Fibroblast of lung (primary cell): ENCODE results near the gene PTDSS2.

Experiments used
- EZH2 ChIP-seq: IDR thresholded peaks from 2 replicates; pipeline ENCODE4 v1.5.1; 2012; ENCODE audit warnings: low read length, control low read depth, mild to moderate bottlenecking; ENCODE audit errors: missing control alignments
- TF ChIP-seq, protein P1 (sequence below), 2 donors: IDR thresholded peaks in 1 of 2; conservative IDR thresholded peaks in 1 of 2; 1 replicate in 1 of 2; 2 replicates in 1 of 2; pipeline ENCODE4 v1.5.1; 2011 to 2012; ENCODE audit warnings: low read length in 2 of 2, control low read depth in 1 of 2, inconsistent platforms in 1 of 2, low read depth in 1 of 2, mild to moderate bottlenecking in 1 of 2

DNA sequence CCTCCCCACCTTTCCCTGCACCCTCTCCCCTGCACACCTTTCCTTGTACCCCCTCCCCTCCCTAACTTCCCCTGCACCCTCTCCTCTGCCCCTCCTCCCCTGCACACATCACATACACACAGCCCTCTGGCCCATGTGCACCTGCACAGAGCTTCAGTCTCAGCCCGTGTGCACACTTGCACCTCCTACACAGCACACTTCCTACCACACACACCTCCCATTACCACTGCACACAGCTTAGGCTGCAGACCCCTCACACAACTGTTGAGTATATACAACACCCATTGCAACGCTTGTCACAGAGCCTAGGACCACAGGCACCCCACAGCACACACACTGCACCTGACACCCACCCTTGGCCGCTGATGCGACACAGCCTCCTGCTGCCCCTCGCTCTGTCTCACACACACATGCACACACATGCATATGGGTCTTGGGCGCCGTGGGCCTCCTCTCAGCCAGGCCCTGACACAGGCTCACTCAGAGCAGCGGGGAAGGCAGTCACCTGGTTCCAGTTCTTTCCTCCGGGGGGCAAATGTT, 35.7 kb upstream of the PTDSS2 start:
- TF ChIP-seq, protein P1, sequence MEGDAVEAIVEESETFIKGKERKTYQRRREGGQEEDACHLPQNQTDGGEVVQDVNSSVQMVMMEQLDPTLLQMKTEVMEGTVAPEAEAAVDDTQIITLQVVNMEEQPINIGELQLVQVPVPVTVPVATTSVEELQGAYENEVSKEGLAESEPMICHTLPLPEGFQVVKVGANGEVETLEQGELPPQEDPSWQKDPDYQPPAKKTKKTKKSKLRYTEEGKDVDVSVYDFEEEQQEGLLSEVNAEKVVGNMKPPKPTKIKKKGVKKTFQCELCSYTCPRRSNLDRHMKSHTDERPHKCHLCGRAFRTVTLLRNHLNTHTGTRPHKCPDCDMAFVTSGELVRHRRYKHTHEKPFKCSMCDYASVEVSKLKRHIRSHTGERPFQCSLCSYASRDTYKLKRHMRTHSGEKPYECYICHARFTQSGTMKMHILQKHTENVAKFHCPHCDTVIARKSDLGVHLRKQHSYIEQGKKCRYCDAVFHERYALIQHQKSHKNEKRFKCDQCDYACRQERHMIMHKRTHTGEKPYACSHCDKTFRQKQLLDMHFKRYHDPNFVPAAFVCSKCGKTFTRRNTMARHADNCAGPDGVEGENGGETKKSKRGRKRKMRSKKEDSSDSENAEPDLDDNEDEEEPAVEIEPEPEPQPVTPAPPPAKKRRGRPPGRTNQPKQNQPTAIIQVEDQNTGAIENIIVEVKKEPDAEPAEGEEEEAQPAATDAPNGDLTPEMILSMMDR (conservative IDR thresholded peaks at IDR 0.05 in 1 of 2, IDR thresholded peaks at IDR 0.05 in 1 of 2; ENCODE audit: low read depth in 1 of 2, low read length in 2 of 2), result no peak
- no peak for TF ChIP-seq EZH2
